Type B pancreatic cell (in vitro differentiated cells): ENCODE results near the gene TUBG2. TPM values are rescaled to one million over a fixed set of nuclear protein-coding genes. Genes with fewer than 3 reads are reported as not detected.
A peak's percentile ranks its signal among the peaks of the same experiment; 100 is the strongest.

Experiments
- DNase-seq: peaks from one replicate; pipeline ENCODE4 v3.0.0; 2021; ENCODE audit warnings: mixed read lengths; ENCODE audit not compliant: unreplicated experiment; ENCODE audit errors: extremely low spot score
- H3K27ac Mint-ChIP-seq: 2 replicates; pipeline ENCODE4 v1.8.0; 2021; ENCODE audit warnings: mild to moderate bottlenecking, mixed read lengths
- H3K27me3 Mint-ChIP-seq: 2 replicates; pipeline ENCODE4 v1.8.0; 2021; ENCODE audit warnings: mixed read lengths
- H3K36me3 Mint-ChIP-seq: 2 replicates; pipeline ENCODE4 v1.8.0; 2021; ENCODE audit warnings: mixed read lengths
- H3K4me1 Mint-ChIP-seq: one replicate; pipeline ENCODE4 v1.8.0; 2021; ENCODE audit warnings: mixed read lengths; ENCODE audit not compliant: unreplicated experiment
- H3K4me3 Mint-ChIP-seq: 2 replicates; pipeline ENCODE4 v1.8.0; 2021; ENCODE audit warnings: mild to moderate bottlenecking, mixed read lengths
- H3K9me3 Mint-ChIP-seq: 2 replicates; pipeline ENCODE4 v1.8.0; 2021; ENCODE audit warnings: mixed read lengths
- CTCF ChIP-seq: fragments of 200-600 bp; sonication (generic); conservative IDR thresholded peaks from 2 replicates; pipeline ENCODE4 v1.5.0; 2021; ENCODE audit warnings: antibody characterized with exemption, mild to moderate bottlenecking
- total RNA-seq: library from RNA; stranded (reverse); gene quantifications from 2 replicates; pipeline ENCODE4 v1.2.1, GENCODE V29; 2021; ENCODE audit warnings: low replicate concordance

Gene TUBG2
- total RNA-seq, 1 donor from 2014 or later: 24.4 TPM

- Mint-ChIP-seq H3K27ac (peak overlapping the region; percentile 98), H3K27me3 (peaks cover 10% of the 10 kb centered on the region), H3K4me3 (peak overlapping the region; percentile 97), H3K9me3 (no peaks in the 10 kb centered on the region), H3K36me3 (no peaks in the 10 kb centered on the region), H3K4me1 (peaks cover 43% of the 10 kb centered on the region)
- TF ChIP-seq CTCF: no peak
- peak; percentile 89 for DNase-seq
Measured at GRCh38 chr17:42677921-42678781, 19.1 kb downstream of the TUBG2 start.

GRCh38 chr17:42678951-42679491 is 19.9 kb downstream of the TUBG2 start:
- no peaks in the 10 kb centered on the region for H3K9me3 Mint-ChIP-seq
- peak overlapping the region; percentile 98 for H3K27ac Mint-ChIP-seq
- TF ChIP-seq CTCF: no peak
- H3K27me3 Mint-ChIP-seq: peaks cover 13% of the 10 kb centered on the region
- H3K36me3 Mint-ChIP-seq: no peaks in the 10 kb centered on the region
- no peak for DNase-seq
- H3K4me3 Mint-ChIP-seq: peak overlapping the region; percentile 97
- peaks cover 45% of the 10 kb centered on the region for H3K4me1 Mint-ChIP-seq

- DNase-seq: peak; percentile 86
- peaks cover 39% of the 10 kb centered on the region for H3K4me1 Mint-ChIP-seq
- H3K27ac Mint-ChIP-seq: peak overlapping the region; percentile 98
- H3K9me3 Mint-ChIP-seq: no peaks in the 10 kb centered on the region
- peaks cover 13% of the 10 kb centered on the region for H3K27me3 Mint-ChIP-seq
- H3K4me3 Mint-ChIP-seq: peak overlapping the region; percentile 97
- TF ChIP-seq CTCF: peak; percentile 94
- no peaks in the 10 kb centered on the region for H3K36me3 Mint-ChIP-seq
Measured at GRCh38 chr17:42679492-42680330, 20.6 kb downstream of the TUBG2 start.

- H3K27ac Mint-ChIP-seq: no peak overlapping the region
- H3K4me3 Mint-ChIP-seq: peak overlapping the region; percentile 69
- no peaks in the 10 kb centered on the region for H3K36me3 Mint-ChIP-seq
- H3K9me3 Mint-ChIP-seq: no peaks in the 10 kb centered on the region
- DNase-seq: no peak
- TF ChIP-seq CTCF: no peak
- peaks cover 14% of the 10 kb centered on the region for H3K27me3 Mint-ChIP-seq
- peaks cover 37% of the 10 kb centered on the region for H3K4me1 Mint-ChIP-seq
Measured at GRCh38 chr17:42680331-42680808, 21.3 kb downstream of the TUBG2 start.

GRCh38 chr17:42681976-42682721 is 23.1 kb downstream of the TUBG2 start, which contains the start of gene CNTNAP1:
TSS of gene CNTNAP1 (plus strand) at chr17:42682531. CDS start at chr17:42682830, 299 bp downstream.
- no peaks in the 10 kb centered on the region for H3K9me3 Mint-ChIP-seq
- peaks cover 5% of the 10 kb centered on the region for H3K36me3 Mint-ChIP-seq
- peaks cover 43% of the 10 kb centered on the region for H3K4me1 Mint-ChIP-seq
- peak within 1 kb of the TSS; percentile 88 for H3K4me3 Mint-ChIP-seq
- no peak for TF ChIP-seq CTCF
- DNase-seq: no peak
- peak within 1 kb of the TSS; percentile 72 for H3K27ac Mint-ChIP-seq
- peaks cover 19% of the 10 kb centered on the region for H3K27me3 Mint-ChIP-seq
